COLO829 (cell line): ENCODE data around the gene MYLK.
A peak's percentile ranks its signal among the peaks of the same experiment; 100 is the strongest.
"Not testable (repeated sequence)": the region's sequence is repeated elsewhere in the genome, so short reads cannot be mapped to it uniquely, and the experiment has no call there.

Source experiments
- DNase-seq: peaks from one replicate; pipeline ENCODE4 v3.0.0; 2012; ENCODE audit warnings: low spot score

The MYLK gene

GRCh38 chr3:123884203-123884831, at the start of gene MYLK:
Gene MYLK, minus strand, starts transcription at chr3:123884332. Its CDS starts 90,491 bp downstream, at chr3:123793841.
- peak; percentile 79 for DNase-seq

- DNase-seq: no peak
These were observed 46.3 kb upstream of the MYLK start for GRCh38 chr3:123930445-123930844.

DNA sequence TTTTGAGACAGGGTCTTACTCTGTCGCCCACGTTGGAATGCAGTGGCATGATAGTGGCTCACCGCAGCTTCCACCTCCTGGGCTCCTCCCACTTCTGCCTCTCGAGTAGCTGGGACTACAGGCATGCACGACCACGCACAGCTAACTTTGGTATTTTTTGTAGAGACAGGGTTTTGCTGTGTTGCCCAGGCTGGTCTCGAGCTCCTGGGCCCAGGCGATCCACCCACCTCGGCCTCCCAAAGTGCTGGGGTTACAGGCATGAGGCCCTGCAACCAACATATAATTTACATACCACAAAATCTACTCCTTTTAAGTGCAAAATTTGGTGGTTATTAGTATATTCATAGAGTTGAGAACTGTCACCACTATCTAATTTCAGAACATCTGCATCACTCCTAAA, 45.2 kb upstream of the MYLK start:
- no peak for DNase-seq

- no peak for DNase-seq
These were observed 42.3 kb upstream of the MYLK start for GRCh38 chr3:123926396-123926795.

- no peak for DNase-seq
These were observed 36.7 kb upstream of the MYLK start for GRCh38 chr3:123920868-123921267.

GRCh38 chr3:123920383-123920782, 36.3 kb upstream of the MYLK start:
- no peak for DNase-seq

DNA sequence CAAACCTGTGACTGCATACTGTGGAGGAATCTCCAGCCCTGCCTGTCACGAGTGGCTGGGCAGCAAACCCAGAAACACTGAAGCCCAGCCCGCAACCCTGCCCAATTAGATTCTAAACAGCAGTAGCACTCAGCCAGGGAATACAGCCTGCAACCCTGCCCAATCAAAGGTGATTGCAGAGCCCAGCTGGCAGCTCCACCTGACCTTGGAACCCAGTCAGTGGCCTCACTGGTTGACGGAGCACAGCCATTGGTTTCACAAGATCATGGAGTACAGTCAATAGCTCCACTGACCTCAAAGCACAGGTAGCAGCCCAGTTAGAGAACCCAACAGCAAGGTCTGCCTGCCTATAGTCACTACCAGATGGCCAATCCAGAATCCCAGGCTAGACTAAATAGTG, 35.2 kb upstream of the MYLK start:
- DNase-seq: no peak

GRCh38 chr3:123914829-123915228, 30.7 kb upstream of the MYLK start:
- DNase-seq: no peak

- no peak for DNase-seq
These were observed 25.7 kb upstream of the MYLK start for GRCh38 chr3:123909785-123910184.

- DNase-seq: no peak
These were observed 23.6 kb upstream of the MYLK start for GRCh38 chr3:123907720-123908119.

DNA sequence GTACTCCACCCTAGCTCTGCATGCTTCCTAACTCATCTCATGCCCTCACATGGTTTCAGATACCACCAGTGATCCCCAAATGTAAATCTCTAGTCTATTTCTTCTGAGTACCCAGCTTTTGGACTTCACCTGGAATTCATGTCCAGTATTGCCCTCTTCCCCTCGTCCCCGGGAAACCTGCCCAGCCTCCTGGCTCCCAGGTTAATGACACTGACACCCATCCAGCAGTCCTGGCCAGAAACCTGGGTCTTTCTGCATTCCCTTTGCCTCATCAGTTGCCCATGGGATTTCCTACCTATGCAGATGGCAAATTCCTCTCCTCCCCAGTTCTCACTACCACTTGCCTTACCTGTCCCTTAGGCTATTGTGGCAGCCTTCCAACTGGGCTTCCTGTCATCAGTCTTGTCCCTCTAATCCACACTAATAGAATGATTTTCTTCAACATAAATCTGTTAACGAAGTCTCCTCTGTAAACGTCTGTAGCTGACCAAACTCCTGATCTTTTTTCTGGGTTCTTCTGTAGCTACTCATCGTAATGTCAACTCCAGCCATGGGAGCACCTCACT, 15.3 kb upstream of the MYLK start:
- no peak for DNase-seq

GRCh38 chr3:123893012-123893411, 8.9 kb upstream of the MYLK start:
- DNase-seq: no peak

DNA sequence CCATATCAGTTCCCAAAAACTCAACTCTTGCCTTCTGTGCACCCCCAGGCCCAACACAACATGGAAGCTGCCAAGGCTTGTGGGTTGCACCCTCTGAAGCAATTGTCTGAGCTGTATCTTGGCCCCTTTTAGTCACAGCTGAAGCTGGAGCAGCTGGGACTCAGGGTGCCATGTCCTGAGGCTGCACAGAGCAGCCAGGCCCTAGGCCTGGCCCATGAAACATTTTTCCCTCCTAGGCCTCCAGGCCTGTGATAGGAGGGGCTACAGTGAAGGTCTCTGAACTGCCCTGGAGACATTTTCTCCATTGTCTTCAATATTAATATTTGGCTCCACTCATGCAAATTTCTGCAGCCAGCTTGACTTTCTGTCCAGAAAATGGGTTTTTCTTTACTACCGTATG, 8.1 kb upstream of the MYLK start:
- DNase-seq: no peak

GRCh38 chr3:123890991-123891390, 6.9 kb upstream of the MYLK start:
- DNase-seq: not testable (repeated sequence)

GRCh38 chr3:123890162-123890561, 6.0 kb upstream of the MYLK start:
- DNase-seq: not testable (repeated sequence)

DNA sequence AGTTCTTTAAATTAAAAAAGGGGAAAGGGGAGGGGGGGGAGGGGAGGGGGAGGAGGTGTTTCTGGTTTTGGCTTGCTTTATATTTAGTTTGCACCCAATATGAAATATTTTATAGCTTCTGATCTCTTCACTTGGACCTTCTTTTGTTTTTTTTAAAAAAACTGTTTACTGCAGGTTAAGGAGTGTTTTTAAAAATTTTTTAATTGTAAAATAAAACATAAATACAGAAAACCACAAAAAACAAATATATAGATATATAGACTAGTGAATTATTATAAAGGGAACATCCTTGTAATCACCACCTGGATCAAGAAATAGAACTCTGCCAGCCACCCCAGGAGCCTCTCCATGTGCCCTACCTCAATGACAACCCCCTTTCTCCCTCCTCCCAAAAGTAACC, 861 bp upstream of the MYLK start:
- DNase-seq: no peak

- no peak for DNase-seq
These were observed 380 bp downstream of the MYLK start for GRCh38 chr3:123883701-123884202.

DNA sequence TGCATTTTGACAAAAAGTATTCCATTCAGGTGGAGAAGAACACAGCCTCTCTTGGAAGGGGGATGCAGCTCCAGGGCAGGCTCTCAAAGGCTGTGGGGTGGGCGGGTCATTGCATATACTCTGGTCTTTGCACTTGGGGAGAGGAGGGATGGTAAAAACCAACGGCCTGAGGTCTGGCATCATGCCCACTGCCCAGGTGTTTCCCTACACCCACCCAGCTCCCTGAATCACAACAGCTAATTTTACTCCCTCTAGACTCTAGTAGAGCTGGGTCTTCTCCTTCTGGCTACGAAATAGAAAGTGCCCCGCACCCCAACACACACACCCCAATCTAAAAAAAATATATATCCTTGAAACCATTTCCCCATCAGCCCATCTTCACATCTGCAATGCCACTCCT, 1.0 kb downstream of the MYLK start:
- no peak for DNase-seq

- no peak for DNase-seq
These were observed 2.4 kb downstream of the MYLK start for GRCh38 chr3:123881771-123882170.

GRCh38 chr3:123880998-123881561, 3.1 kb downstream of the MYLK start:
- peak; percentile 40 for DNase-seq

GRCh38 chr3:123878807-123879206, 5.3 kb downstream of the MYLK start:
- no peak for DNase-seq

DNA sequence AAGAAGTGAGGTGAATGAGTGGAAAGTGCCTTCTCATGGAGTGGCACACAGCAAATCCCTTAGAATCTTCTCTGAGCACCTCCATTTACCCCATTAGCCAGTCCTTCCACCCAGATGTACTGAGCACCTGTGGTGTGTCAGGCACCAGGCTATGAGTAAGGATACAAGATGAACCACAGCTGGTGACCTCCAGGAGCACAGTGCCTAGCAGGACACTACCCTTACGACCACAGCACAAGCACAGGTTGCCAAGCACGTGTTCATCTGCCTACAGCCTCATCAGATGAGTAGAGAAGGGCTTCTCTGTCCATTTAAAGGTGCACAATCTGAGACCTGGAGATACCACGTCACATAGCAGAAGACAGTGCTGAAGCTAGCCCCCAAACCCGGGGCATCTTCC, 6.2 kb downstream of the MYLK start:
- DNase-seq: no peak

GRCh38 chr3:123877466-123877865, 6.7 kb downstream of the MYLK start:
- no peak for DNase-seq

DNA sequence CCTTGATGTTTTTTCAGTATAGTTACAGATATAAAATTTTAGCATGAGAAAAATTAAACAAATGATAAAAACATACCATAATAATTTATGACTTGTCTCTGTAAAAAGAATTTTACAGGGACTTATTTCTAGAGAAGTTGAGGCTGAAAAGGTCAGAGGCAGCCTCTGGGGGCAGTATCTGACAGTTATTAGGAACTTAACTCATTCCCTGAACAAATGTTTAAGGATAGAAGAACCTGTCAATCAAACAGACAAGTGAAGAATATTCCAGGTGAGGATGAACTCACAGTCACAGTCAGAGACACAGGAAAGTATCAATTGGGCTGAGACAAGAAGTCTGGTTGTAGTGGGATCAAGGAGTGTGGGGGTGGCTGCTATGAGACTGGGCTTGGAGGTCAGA, 7.3 kb downstream of the MYLK start:
- DNase-seq: no peak
